HG03159 (cell line): ENCODE data around the gene SDK2.

Source experiments
- ATAC-seq: cut with Tn5 transposase; IDR thresholded peaks from one replicate; pipeline ENCODE4 v1.9.1; 2021; ENCODE audit warnings: mild to moderate bottlenecking, moderate library complexity; ENCODE audit not compliant: unreplicated experiment

Gene SDK2

DNA sequence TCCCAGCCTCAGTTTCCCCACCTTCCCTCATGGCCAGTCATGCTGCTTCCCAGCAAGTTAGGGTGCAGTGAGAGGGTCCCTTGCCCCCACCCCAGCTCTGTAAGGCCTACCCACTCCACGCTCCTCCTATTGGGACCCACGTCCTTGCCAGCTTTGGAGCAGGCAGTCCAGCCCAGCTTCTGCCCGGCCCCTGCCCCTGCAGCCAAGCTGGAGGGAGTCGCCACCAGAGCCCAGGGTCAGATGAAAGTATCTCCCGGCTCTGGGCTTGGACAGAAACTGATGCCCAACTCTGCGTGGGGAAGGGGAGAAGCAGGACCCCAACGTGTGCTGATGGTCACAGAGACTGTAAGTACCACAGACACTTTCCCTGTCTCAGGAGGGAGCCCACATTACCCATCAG is 32.6 kb downstream of the SDK2 start:
- ATAC-seq, result no peak

GRCh38 chr17:73610331-73610911 is 33.8 kb downstream of the SDK2 start:
- ATAC-seq, result no peak

DNA sequence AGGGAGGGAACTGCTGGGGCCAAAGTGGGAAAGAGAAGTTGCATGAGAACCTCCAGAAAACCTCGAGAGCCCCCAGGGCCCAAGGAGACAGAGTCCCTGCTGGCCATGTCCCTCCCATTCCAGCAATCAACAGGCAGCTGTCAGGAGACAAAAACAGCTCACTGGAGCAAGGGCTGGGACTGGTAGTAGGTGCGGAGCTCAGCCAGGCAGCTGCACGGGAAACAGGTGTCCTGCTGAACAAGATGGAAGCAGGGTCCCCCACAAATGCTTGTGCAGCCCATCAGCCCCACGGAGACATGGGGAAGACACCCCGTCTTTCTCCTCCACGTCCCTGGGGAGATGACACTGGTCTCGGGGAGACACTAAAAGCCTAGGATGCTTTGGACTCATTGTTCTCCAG is 34.5 kb downstream of the SDK2 start:
- ATAC-seq, result no peak

DNA sequence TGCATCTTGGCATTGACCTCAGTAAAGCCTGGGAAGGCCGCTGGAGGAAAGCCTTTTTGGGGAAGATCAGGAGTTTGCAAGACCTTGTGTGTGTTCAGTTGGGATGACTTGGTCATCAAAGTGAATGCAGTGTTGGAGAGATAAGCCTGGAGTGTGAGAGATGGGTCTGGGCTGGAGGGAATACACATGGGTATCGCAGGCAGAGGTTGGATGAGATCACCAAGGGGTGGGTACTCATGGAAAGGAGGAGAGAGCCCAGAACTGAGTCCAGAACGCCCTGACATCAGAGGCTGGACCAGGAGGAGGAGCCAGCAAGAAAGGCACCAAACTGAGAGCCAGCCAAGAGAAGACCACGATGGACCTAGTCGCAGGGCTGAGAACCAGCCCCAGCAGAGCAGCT is 35.2 kb downstream of the SDK2 start:
- ATAC-seq, result no peak

DNA sequence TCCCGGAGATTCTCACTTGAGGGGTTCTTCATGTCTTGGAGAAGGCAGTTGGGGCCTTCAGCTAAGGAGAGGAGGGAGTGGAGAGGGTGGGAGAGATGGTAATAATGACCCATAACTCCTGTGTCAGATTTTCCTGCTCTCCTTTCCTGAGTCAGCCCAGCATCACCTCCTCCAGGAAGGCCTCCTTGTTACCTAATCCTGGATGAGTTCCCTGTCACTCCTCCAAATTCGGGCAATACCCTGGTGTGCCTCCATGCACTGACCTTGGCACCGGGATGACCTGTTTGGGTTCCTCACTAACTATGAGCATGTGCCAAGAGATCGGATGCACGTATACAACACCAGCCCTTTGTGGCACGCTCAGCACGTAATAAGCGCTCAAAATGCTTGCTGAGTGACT is 38.8 kb downstream of the SDK2 start:
- no peak for ATAC-seq

DNA sequence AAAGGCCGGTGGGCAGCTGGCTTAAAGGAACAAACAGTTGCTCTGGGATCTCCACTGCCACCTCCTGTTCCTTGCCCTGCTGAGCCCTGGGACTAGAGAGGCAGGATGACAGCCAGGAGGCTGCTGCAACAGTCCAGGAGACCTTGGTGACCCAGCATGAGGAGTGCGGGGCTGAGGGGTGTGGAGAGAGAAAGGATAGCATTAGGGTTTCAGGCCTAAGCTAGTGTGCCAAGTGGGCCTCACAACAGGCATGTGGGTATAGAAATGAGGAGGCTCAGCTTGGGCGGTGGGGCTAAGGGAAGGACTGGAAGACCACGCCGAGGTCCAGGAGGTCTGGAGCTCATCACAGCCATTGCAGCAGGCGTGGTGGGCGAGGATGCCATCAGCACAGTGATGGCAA is 39.8 kb downstream of the SDK2 start:
- no peak for ATAC-seq

DNA sequence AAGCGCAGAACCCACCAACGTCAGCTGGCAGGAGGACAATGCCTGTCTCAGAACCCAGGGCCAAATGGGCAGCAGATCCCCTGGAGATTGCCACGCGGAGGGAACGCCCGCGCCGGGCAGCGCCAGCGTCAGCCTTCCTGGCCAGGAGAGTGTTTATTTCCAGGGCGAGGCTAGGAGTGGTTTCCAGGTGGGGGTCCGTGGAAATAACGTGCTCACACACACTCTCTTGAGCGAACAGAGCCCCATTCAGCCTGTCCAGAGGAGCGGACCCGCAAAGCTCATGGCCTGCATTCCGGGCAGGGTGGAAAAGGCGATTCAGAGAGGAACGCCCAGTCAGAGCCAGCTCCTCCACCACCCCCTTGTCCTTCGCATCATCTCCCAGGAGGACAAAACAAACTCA is 40.3 kb downstream of the SDK2 start:
- no peak for ATAC-seq

GRCh38 chr17:73600103-73600871 is 44.0 kb downstream of the SDK2 start:
- ATAC-seq, result no peak

DNA sequence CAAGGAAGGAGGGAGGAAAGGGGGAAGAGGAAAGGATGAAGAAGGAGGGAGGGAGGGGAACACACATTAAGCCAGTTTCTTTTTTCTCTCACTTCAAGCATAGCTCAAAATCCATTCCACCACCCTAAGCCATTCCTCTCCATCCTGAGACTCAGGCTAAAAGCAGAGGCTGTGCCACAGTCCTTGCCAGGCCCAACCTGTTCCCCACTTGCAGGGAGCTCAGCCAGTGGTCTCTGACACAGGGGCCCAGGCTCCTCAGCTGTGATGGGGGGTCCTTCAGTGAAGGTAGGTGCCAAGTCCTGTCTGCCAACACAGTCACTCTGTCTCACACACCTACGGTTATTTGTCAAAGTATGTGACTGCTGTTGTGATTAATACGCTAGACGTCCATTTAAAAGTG is 44.6 kb downstream of the SDK2 start:
- no peak for ATAC-seq

DNA sequence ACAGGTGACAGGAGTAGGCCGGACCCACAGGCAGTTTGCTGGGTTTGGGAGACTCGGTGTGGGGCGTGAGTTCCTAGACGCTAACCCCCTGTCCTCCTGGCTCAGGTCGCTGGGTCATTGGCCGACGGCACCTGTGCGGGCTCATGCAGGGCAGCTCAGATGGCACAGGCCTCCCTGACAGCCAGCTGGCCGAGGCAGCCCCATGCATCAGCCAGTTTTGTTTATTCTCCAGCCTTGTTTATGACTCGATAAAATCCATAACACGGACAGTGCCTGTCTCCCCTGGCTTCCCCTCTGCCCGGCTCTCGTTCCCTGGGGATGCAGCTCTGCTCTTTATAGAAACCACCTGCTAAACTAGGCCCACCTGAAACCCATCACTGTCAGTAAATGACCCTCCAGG is 46.0 kb downstream of the SDK2 start:
- ATAC-seq, result no peak

GRCh38 chr17:73595931-73596330 is 48.3 kb downstream of the SDK2 start:
- no peak for ATAC-seq

- no peak for ATAC-seq
Observed at GRCh38 chr17:73595479-73595878, 48.8 kb downstream of the SDK2 start.

DNA sequence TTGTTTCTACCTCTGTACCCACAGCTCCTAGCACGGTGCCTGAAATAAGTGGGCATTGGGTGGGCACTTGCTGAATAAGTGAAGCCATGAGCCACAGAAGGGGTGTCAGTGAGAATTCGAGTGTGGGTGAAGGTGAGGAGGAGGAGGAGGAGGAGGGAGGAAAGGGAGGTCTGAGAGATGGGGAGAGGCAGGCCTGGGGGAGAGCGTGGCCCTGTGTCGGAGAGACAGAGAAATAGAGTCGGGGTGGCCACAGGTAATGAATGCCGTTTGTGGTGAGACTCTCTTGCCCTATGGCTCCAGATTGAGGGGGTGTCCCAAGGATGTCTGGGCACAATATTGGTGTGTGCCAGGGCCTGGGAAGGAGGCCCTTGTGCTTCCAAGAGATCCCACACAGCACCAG is 49.2 kb downstream of the SDK2 start:
- ATAC-seq, result no peak

DNA sequence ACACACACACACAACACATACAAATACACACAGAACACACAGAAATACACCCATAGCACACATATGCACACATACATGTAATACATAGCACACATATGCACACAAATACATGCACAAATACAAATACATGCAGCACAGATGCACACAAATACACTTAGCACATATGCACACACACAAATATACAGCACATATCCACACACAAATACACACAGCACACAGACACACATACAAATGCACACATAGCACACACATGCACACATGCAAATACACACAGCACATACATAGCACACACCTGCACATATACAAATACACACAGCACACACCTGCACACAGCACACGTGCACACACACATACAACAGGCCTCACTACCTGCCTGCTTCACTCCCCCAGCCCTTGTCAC is 49.6 kb downstream of the SDK2 start:
- no peak for ATAC-seq

- no peak for ATAC-seq
Observed at GRCh38 chr17:73594025-73594424, 50.2 kb downstream of the SDK2 start.

GRCh38 chr17:73593249-73593965 is 50.8 kb downstream of the SDK2 start:
- ATAC-seq, result no peak

DNA sequence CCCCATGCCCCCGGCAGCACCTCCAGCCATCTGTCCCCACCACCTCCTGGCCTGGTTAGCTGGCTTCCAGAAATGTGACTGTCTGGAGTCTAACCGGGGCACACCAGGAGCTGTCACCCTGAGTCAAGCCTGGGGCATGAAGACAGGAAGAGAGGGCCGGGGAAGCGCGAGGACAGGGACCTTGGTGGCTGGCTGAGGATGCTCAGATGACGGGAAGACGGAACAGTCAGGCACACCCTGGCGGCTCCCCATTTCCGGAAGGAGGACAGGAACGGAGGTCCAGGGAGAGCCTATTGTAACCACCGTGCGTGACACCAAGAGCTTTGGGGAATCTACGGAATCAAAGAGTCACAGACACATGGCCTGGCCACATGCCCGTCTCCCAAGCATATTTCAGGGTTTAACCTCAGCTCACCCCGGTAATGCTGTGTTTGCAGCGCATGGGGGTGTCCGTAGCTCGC is 51.7 kb downstream of the SDK2 start:
- ATAC-seq, result no peak

DNA sequence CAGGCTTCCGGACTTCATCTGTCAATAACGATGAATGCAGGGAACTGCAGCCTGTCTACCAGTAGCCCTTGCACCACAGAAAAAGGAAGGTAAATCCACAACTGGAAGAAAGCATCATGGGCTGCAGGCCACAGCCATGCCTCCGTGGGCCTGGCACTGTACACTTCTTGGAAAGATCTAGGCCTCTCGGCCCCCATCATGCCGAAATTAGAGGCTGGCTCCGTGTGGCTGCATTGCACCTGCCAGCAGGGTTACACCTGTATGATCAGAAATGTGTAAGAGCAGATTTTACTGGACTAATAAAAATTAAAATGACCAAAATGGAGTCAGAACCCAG is 52.2 kb downstream of the SDK2 start:
- ATAC-seq, result no peak

DNA sequence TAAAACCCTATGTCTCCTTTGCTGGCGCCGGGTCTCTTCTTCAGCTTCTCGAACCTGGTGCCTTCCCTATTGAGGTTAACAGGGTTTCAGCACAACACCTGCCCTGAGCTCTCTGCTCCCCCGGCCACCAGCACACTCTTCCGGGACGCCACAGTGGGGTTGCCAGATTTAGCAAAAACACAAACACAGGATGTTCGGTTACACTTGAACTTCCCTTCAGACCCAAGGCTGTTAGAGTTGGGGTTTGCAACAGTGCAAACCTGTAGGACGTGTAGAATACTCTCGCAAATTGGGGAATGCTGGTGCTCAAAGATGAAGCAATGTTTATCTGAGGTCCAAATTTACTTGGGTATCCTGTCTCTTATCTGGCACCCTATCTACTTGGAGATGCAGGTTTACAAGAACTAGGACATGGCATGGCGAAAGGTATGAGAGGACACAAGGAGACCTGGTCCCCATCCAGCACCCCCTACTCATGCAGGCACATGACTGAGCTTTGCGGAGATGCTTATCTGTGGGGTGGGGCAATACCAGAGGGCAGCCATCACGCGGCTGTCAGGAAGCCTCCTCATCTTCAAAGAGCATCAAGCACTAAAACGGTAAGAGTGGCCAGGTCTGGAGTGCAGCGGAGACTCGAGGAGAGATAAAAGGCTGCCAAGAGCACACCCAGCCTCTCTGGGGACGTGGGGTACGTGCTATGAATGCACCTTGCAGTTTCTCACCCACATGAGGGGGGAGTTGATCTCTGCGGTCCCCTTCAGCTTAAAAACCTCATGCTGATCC is 52.8 kb downstream of the SDK2 start:
- ATAC-seq, result peak; percentile 55

DNA sequence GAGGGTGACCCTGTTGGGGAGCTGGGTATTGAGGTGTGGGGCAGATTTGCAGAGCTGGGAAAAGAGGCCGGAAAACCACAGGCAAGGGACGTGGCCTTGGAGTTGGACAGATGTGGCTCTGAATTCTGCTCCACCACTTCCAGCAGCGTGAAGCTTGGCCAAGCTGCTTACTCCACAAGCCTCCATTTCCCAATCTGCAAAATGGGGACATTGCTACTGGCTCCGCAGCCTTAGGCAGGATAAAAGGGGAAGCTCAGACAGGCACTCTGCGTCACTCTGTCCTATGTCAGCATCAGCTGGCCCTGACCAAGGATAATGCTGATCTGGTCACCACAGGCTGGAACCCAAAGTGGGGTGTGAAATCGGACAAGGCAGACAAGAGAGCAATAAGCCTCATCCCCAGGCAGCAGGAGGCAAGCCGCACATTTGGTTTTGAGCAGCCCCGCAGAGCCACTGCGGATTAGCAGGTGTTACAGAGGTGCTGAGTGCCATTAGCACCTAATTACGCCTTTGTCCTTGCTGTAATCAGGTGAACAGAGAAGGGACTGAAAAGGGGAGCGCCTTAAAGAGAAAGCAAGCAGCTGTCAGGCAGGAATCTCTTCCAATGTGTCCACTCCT is 54.8 kb downstream of the SDK2 start:
- no peak for ATAC-seq

DNA sequence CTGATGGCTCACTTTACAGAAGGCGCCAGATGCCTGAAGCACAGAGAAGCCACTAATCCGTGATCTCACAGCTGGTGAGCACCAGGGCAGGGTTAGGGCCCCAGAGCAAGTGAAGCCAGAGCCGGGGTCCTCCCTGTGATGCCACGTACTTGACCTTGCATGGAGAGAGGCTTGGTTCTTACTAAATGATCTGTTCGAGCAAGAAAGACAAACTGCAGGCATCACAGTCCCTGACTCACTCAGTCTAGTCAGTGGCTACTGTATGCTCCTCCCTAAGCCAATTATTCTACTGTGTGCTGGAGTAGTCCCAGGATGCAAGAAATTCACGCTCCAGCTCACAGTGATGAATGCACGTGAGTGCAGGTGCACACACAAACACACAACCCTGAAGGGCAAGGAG is 55.4 kb downstream of the SDK2 start:
- ATAC-seq, result no peak
